Large intestine (tissue), 3 donors: ENCODE data around the gene SAMD3. TPM values are rescaled to one million over a fixed set of nuclear protein-coding genes. Genes with fewer than 3 reads are reported as not detected.
"Not testable (repeated sequence)": the region's sequence is repeated elsewhere in the genome, so short reads cannot be mapped to it uniquely, and the experiment has no call there.

ENCODE experiments used
- DNase-seq, 2 donors: peaks; one replicate each; pipeline versions ENCODE4 v3.0.0 to v3.0.0-alpha.2; 2013
- H3K27ac ChIP-seq: one replicate; pipeline ENCODE4 v1.5.1; 2013; ENCODE audit warnings: low read length
- H3K27me3 ChIP-seq: 2 replicates; pipeline ENCODE4 v1.6.1; 2013; ENCODE audit warnings: low read length; ENCODE audit not compliant: control insufficient read depth, insufficient read depth
- H3K36me3 ChIP-seq: 2 replicates; pipeline ENCODE4 v1.6.1; 2013; ENCODE audit warnings: low read length; ENCODE audit not compliant: control insufficient read depth, insufficient read depth
- H3K4me1 ChIP-seq: one replicate; pipeline ENCODE4 v1.6.1; 2013; ENCODE audit warnings: low read length; ENCODE audit not compliant: control insufficient read depth, insufficient read depth
- H3K4me3 ChIP-seq: one replicate; pipeline ENCODE4 v1.5.1; 2013; ENCODE audit warnings: low read length
- H3K9me3 ChIP-seq: one replicate; pipeline ENCODE4 v1.6.1; 2013; ENCODE audit warnings: mild to moderate bottlenecking, low read depth, low read length, moderate library complexity; ENCODE audit not compliant: control insufficient read depth
- WGBS: methylation state at CpG from one replicate; pipeline ENCODE4 v1.1.5; 2013; ENCODE audit warnings: low lambda C conversion rate; ENCODE audit not compliant: insufficient coverage; 5-methylcytosine and 5-hydroxymethylcytosine counted together
- polyA plus RNA-seq: library from polyadenylated mRNA; unstranded; fragments of 120-200 nt; gene quantifications from one replicate; pipeline ENCODE4 v1.2.1, GENCODE V29; 2013

The SAMD3 gene
- polyA plus RNA-seq, 1 donor: 3.6 TPM

GRCh38 chr6:130117187-130117701, 105.5 kb downstream of the SAMD3 start:
- not testable (repeated sequence) for H3K9me3 ChIP-seq, DNase-seq, H3K4me1 ChIP-seq, H3K27ac ChIP-seq, H3K36me3 ChIP-seq, H3K4me3 ChIP-seq, H3K27me3 ChIP-seq
- WGBS: 100% methylated on average over 1 of the region's 4 CpGs

GRCh38 chr6:130116273-130116672, 106.5 kb downstream of the SAMD3 start:
- DNase-seq: no peak
- Histone ChIP-seq H3K9me3 (no peaks in the 10 kb centered on the region), H3K4me3 (no peak overlapping the region), H3K27me3 (no peaks in the 10 kb centered on the region), H3K36me3 (peaks cover 4% of the 10 kb centered on the region), H3K27ac (no peak overlapping the region), H3K4me1 (no peaks in the 10 kb centered on the region)
- WGBS: no CpG with 5 or more reads among the region's 4 CpGs

DNA sequence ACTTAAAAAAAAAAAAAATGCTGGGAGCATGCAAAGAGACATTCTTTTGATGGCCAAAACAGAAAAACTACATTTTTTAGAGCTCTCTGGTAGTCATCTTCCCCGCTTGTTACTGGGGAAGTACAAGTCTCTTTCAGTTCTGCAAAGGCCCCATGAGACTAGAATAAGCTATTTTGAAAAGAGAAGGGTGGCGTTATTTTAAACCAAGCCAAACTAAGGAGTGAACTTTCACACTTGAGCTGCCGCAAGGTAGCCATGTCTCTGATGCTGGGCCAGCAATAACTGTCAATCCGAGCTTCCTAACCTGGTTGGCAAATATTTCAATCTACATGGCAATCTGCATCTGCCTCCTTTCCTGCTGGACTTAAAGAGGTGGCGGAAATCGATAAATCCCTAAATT, 107.7 kb downstream of the SAMD3 start:
- no peaks in the 10 kb centered on the region for H3K27me3 ChIP-seq
- DNase-seq: no peak
- no peaks in the 10 kb centered on the region for H3K4me1 ChIP-seq
- H3K9me3 ChIP-seq: no peaks in the 10 kb centered on the region
- peaks cover 2% of the 10 kb centered on the region for H3K36me3 ChIP-seq
- H3K4me3 ChIP-seq: no peak overlapping the region
- 100% methylated on average over 3 of the region's 6 CpGs for WGBS
- no peak overlapping the region for H3K27ac ChIP-seq

DNA sequence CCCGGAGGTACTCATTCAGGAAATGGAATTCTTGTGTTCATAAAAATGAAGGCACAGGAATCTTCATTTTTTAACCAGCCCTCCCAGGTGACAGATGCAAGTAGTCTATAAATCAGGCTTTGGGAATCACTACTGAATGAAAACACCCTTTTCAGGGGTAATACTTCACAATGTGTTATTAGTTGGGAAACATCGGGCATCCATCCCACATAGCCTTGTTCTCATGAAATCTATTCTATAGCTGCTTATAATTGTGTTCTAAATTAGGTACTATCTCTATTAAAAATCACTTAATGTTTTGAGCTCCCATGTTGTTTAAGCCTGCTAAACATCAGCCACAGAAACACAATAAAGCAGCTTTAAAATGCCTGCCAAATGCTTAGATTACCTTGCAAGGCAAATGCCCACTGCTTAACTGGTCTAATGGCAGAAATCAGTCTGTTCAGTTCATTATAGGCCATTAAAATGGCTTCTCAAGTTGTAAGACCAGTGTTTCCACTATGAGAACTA, 109.5 kb downstream of the SAMD3 start:
- Histone ChIP-seq H3K9me3 (no peaks in the 10 kb centered on the region), H3K4me1 (no peaks in the 10 kb centered on the region), H3K27me3 (no peaks in the 10 kb centered on the region), H3K27ac (no peak overlapping the region), H3K4me3 (no peak overlapping the region), H3K36me3 (peaks cover under 1% of the 10 kb centered on the region)
- 100% methylated on average over 1 of the region's 2 CpGs for WGBS
- no peak for DNase-seq

- Histone ChIP-seq H3K27ac (no peak overlapping the region), H3K27me3 (no peaks in the 10 kb centered on the region), H3K36me3 (peaks cover 2% of the 10 kb centered on the region), H3K4me1 (no peaks in the 10 kb centered on the region), H3K4me3 (no peak overlapping the region), H3K9me3 (no peaks in the 10 kb centered on the region)
- no peak for DNase-seq
- no CpG with 5 or more reads among the region's 1 CpG for WGBS
These were observed 111.7 kb downstream of the SAMD3 start for GRCh38 chr6:130111031-130111430.

GRCh38 chr6:130107710-130108109, 115.0 kb downstream of the SAMD3 start:
- no peaks in the 10 kb centered on the region for H3K27me3 ChIP-seq
- no peak overlapping the region for H3K4me3 ChIP-seq
- no peaks in the 10 kb centered on the region for H3K4me1 ChIP-seq
- no peak overlapping the region for H3K27ac ChIP-seq
- no CpG with 5 or more reads among the region's 1 CpG for WGBS
- peaks cover 2% of the 10 kb centered on the region for H3K36me3 ChIP-seq
- H3K9me3 ChIP-seq: no peaks in the 10 kb centered on the region
- DNase-seq: no peak

GRCh38 chr6:130105996-130106704, 116.6 kb downstream of the SAMD3 start:
- 90% methylated on average over 2 of the region's 4 CpGs for WGBS
- H3K4me1 ChIP-seq: no peaks in the 10 kb centered on the region
- H3K36me3 ChIP-seq: peaks cover 6% of the 10 kb centered on the region
- H3K9me3 ChIP-seq: no peaks in the 10 kb centered on the region
- H3K4me3 ChIP-seq: no peak overlapping the region
- no peaks in the 10 kb centered on the region for H3K27me3 ChIP-seq
- no peak for DNase-seq
- no peak overlapping the region for H3K27ac ChIP-seq

- DNase-seq: no peak
- no CpG with 5 or more reads among the region's 3 CpGs for WGBS
- no peaks in the 10 kb centered on the region for H3K27me3 ChIP-seq
- no peaks in the 10 kb centered on the region for H3K4me1 ChIP-seq
- H3K9me3 ChIP-seq: no peaks in the 10 kb centered on the region
- H3K27ac ChIP-seq: no peak overlapping the region
- no peak overlapping the region for H3K4me3 ChIP-seq
- H3K36me3 ChIP-seq: peaks cover 9% of the 10 kb centered on the region
These were observed 123.6 kb downstream of the SAMD3 start for GRCh38 chr6:130099119-130099518.

GRCh38 chr6:130098317-130098716, 124.4 kb downstream of the SAMD3 start:
- peaks cover 11% of the 10 kb centered on the region for H3K36me3 ChIP-seq
- H3K27me3 ChIP-seq: no peaks in the 10 kb centered on the region
- H3K4me3 ChIP-seq: no peak overlapping the region
- no peaks in the 10 kb centered on the region for H3K4me1 ChIP-seq
- no peaks in the 10 kb centered on the region for H3K9me3 ChIP-seq
- no peak for DNase-seq
- WGBS: no CpG with 5 or more reads among the region's 4 CpGs
- no peak overlapping the region for H3K27ac ChIP-seq
